Measurements from ENCODE around the gene MCFD2.

Gene MCFD2

GRCh38 chr2:46871976-46872381 is 43.6 kb downstream of the MCFD2 start:
- no peak for DNase-seq

- DNase-seq: no peak
Measured at GRCh38 chr2:46870051-46870839, 45.4 kb downstream of the MCFD2 start.

GRCh38 chr2:46869621-46870020 is 46.0 kb downstream of the MCFD2 start:
- DNase-seq: no peak

- no peak for DNase-seq
Measured at GRCh38 chr2:46866770-46867246, 48.8 kb downstream of the MCFD2 start.

- DNase-seq: no peak
Measured at GRCh38 chr2:46865181-46865970, 50.2 kb downstream of the MCFD2 start.

GRCh38 chr2:46863882-46864281 is 51.7 kb downstream of the MCFD2 start:
- no peak for DNase-seq

GRCh38 chr2:46862514-46862913 is 53.1 kb downstream of the MCFD2 start:
- DNase-seq: no peak

- DNase-seq: no peak
Measured at GRCh38 chr2:46861916-46862315, 53.7 kb downstream of the MCFD2 start.

- DNase-seq: no peak
Measured at GRCh38 chr2:46859482-46859881, 56.1 kb downstream of the MCFD2 start.

GRCh38 chr2:46858702-46859090 is 56.9 kb downstream of the MCFD2 start:
- no peak for DNase-seq

GRCh38 chr2:46857871-46858701 is 57.5 kb downstream of the MCFD2 start:
- DNase-seq: no peak

- DNase-seq: no peak
Measured at GRCh38 chr2:46856336-46856735, 59.3 kb downstream of the MCFD2 start.

- no peak for DNase-seq
Measured at GRCh38 chr2:46855805-46856204, 59.8 kb downstream of the MCFD2 start.

GRCh38 chr2:46854260-46854659 is 61.3 kb downstream of the MCFD2 start:
- DNase-seq: no peak

- no peak for DNase-seq
Measured at GRCh38 chr2:46852598-46852997, 63.0 kb downstream of the MCFD2 start.

GRCh38 chr2:46852124-46852523 is 63.5 kb downstream of the MCFD2 start:
- DNase-seq: no peak

All from midbrain (tissue), 1 donor.